ENCODE data around the gene GBP6.
"Not testable (repeated sequence)": the region's sequence is repeated elsewhere in the genome, so short reads cannot be mapped to it uniquely, and the experiment has no call there.

Gene GBP6

DNA sequence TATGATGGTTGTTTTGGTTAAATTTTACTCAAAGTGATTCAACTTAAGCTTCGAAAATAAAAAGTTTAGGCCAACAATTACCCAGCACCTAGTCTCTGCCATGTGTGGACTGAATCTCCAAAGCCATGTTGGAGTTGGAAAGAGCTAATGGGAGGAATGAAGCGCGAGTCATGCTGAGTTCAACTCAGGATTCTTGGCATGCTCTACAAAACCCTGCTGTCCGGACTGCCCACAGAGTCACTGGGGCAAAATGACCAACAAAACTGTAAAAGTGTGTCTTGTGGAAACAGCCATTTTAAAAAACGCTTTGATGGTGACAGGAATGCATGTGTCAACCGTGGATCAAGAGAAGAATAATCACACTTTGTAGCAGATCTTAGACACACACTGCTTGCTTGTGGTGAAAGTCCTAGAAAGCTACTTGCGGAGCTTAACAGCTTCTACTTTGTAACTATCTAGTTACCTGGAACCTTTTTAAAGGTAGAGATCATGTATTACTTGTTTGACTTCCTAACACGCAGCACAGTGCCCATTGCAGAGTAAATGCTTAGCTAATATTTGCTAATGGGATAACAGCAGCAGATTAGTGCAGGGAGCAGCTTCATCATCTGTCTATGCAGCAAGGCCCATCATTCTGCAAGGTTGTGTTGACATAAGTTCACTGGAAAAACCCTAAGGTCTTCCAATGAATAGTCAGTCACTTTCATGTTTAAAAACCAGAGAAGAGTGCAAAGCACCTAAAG, 7.0 kb upstream of the GBP6 start:
- H3K4me3 Mint-ChIP-seq: no peak overlapping the region
- no peaks in the 10 kb centered on the region for H3K27me3 Mint-ChIP-seq
- peaks cover 5% of the 10 kb centered on the region for H3K4me1 Mint-ChIP-seq
- no peaks in the 10 kb centered on the region for H3K9me3 Mint-ChIP-seq
- ATAC-seq (ENCODE audit: low read depth) (no peak), DNase-seq (ENCODE audit: low spot score in 2 of 2) (no peak)
- no peak overlapping the region for H3K27ac Mint-ChIP-seq
- no peaks in the 10 kb centered on the region for H3K36me3 Mint-ChIP-seq

DNA sequence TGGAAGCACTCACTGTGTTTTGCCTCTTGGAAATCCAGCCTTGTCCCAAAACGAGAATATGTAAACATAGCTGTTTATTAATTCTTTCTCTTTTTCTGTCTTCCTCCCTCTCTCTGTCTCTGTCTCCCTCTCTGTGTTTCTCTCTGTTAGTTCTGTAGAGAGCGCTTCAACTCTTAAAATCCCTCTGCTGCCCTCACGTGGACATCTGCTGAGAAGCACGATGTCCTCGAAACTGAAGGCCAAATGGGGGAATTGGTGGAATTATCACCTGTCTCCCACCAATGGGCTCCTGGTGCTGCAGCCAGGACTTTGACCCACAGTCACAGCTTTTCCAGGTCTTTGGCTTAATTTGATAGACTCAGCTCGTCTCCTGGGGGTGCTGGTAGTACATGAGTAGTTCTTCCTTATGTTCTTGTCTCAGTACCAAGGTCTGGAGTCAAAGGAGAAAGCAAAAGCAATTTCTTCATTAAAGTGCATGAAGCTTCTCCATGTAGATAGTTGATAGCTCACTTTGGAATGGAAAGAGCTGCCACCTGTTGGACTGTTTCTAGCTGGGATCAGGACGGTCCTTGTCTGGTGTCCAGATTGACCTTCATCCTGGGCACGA, 5.5 kb upstream of the GBP6 start:
- Mint-ChIP-seq H3K27me3 (no peaks in the 10 kb centered on the region), H3K4me3 (no peak overlapping the region), H3K27ac (no peak overlapping the region), H3K36me3 (no peaks in the 10 kb centered on the region), H3K9me3 (no peaks in the 10 kb centered on the region), H3K4me1 (peaks cover 5% of the 10 kb centered on the region)
- DNase-seq (ENCODE audit: low spot score in 2 of 2) (peak; percentile 77 to 79), ATAC-seq (ENCODE audit: low read depth) (peak; percentile 98)

- ATAC-seq (ENCODE audit: low read depth) (no peak), DNase-seq (ENCODE audit: low spot score in 2 of 2) (no peak)
- H3K27me3 Mint-ChIP-seq: no peaks in the 10 kb centered on the region
- H3K27ac Mint-ChIP-seq: no peak overlapping the region
- H3K36me3 Mint-ChIP-seq: no peaks in the 10 kb centered on the region
- H3K4me1 Mint-ChIP-seq: peaks cover 3% of the 10 kb centered on the region
- H3K9me3 Mint-ChIP-seq: no peaks in the 10 kb centered on the region
- H3K4me3 Mint-ChIP-seq: no peak overlapping the region
These were observed 3.1 kb upstream of the GBP6 start for GRCh38 chr1:89360716-89361115.

- no peak overlapping the region for H3K4me3 Mint-ChIP-seq
- no peak overlapping the region for H3K27ac Mint-ChIP-seq
- peaks cover 3% of the 10 kb centered on the region for H3K4me1 Mint-ChIP-seq
- no peak for ATAC-seq (ENCODE audit: low read depth)
- no peaks in the 10 kb centered on the region for H3K36me3 Mint-ChIP-seq
- DNase-seq (ENCODE audit: low spot score in 2 of 2): no peak
- H3K27me3 Mint-ChIP-seq: no peaks in the 10 kb centered on the region
- H3K9me3 Mint-ChIP-seq: no peaks in the 10 kb centered on the region
These were observed 2.2 kb upstream of the GBP6 start for GRCh38 chr1:89361681-89362080.

DNA sequence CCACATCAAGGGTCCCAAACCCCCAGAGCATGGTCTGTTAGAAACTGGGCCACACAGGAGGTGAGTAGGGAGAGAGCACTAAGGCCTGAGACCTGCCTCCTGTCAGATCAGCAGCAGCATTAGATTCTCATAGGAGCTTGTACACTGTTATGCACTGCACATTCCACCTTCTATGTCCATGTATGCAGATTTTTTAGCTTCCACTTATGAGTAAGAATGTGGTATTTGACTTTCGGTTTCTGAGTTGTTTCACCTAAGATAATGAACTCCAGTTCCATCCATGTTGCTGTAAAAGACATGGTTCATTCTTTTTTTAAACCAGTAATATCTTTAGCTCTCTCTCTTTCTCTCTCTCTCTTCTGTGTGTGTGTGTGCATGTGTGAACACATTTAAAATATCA, 663 bp upstream of the GBP6 start:
- peaks cover 2% of the 10 kb centered on the region for H3K4me1 Mint-ChIP-seq
- H3K4me3 Mint-ChIP-seq: no peak overlapping the region
- DNase-seq (ENCODE audit: low spot score in 2 of 2) (no peak), ATAC-seq (ENCODE audit: low read depth) (no peak)
- H3K27ac Mint-ChIP-seq: no peak overlapping the region
- H3K36me3 Mint-ChIP-seq: no peaks in the 10 kb centered on the region
- H3K9me3 Mint-ChIP-seq: no peaks in the 10 kb centered on the region
- no peaks in the 10 kb centered on the region for H3K27me3 Mint-ChIP-seq

GRCh38 chr1:89364954-89365550, 1.2 kb downstream of the GBP6 start:
- H3K9me3 Mint-ChIP-seq: no peaks in the 10 kb centered on the region
- H3K36me3 Mint-ChIP-seq: no peaks in the 10 kb centered on the region
- no peak for ATAC-seq (ENCODE audit: low read depth)
- H3K27ac Mint-ChIP-seq: no peak overlapping the region
- H3K4me1 Mint-ChIP-seq: no peaks in the 10 kb centered on the region
- no peak for DNase-seq (ENCODE audit: low spot score in 2 of 2)
- H3K4me3 Mint-ChIP-seq: no peak overlapping the region
- peaks cover 2% of the 10 kb centered on the region for H3K27me3 Mint-ChIP-seq

DNA sequence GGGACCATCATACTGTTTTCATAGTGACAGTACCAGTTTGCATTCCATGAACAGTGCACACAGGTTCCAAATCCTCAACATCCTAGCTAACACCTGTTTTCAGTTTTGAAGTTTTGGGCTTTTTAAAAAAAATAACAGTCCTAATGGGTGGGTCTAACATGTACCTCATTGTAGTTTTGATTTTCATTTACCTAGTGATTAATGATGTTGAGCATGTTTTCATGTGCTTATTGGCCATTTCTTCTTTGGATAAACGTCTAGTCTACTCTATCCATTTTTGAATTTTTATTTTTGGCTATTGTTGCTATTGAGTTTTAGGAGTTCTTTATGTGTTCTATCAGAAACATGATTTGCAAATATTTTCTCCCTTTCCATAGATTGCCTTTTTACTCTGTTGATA, 3.4 kb downstream of the GBP6 start:
- ATAC-seq (ENCODE audit: low read depth) (no peak), DNase-seq (ENCODE audit: low spot score in 2 of 2) (no peak)
- Mint-ChIP-seq H3K4me1 (no peaks in the 10 kb centered on the region), H3K27ac (no peak overlapping the region), H3K36me3 (no peaks in the 10 kb centered on the region), H3K4me3 (no peak overlapping the region), H3K9me3 (no peaks in the 10 kb centered on the region), H3K27me3 (peaks cover 4% of the 10 kb centered on the region)

GRCh38 chr1:89369331-89369730, 5.5 kb downstream of the GBP6 start:
- no peak overlapping the region for H3K4me3 Mint-ChIP-seq
- H3K4me1 Mint-ChIP-seq: no peaks in the 10 kb centered on the region
- peaks cover 2% of the 10 kb centered on the region for H3K9me3 Mint-ChIP-seq
- no peak for ATAC-seq (ENCODE audit: low read depth)
- no peak overlapping the region for H3K27ac Mint-ChIP-seq
- no peak for DNase-seq (ENCODE audit: low spot score in 2 of 2)
- no peaks in the 10 kb centered on the region for H3K36me3 Mint-ChIP-seq
- H3K27me3 Mint-ChIP-seq: peaks cover 4% of the 10 kb centered on the region

DNA sequence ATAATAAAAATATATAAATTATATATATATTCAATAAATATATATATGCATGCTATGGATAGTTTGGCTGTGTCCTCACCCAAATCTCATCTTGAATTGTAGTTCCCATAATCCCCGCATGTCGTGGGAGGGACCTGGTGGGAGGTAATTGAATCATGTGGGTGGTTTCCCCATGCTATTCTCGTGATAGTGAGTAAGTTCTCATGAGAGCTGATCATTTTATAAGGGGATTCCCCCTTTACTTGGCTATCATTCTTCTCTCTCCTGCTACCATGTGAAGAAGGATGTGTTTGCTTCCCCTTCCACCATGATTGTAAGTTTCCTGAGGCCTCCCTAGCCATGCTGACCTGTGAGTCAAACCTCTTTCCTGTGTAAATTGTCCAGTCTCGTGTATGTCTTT, 10.0 kb downstream of the GBP6 start:
- ATAC-seq (ENCODE audit: low read depth); H3K27me3 Mint-ChIP-seq; H3K27ac Mint-ChIP-seq: not testable (repeated sequence)

GRCh38 chr1:89378001-89378400, 14.1 kb downstream of the GBP6 start:
- H3K4me3 Mint-ChIP-seq: no peak overlapping the region
- no peaks in the 10 kb centered on the region for H3K36me3 Mint-ChIP-seq
- ATAC-seq (ENCODE audit: low read depth): no peak
- H3K4me1 Mint-ChIP-seq: no peaks in the 10 kb centered on the region
- H3K27me3 Mint-ChIP-seq: peaks cover 6% of the 10 kb centered on the region
- H3K9me3 Mint-ChIP-seq: peaks cover 5% of the 10 kb centered on the region
- no peak for DNase-seq (ENCODE audit: low spot score in 2 of 2)
- no peak overlapping the region for H3K27ac Mint-ChIP-seq

More for the DNA sequence above, 10.0 kb downstream of the GBP6 start:
- not testable (repeated sequence) for H3K9me3 Mint-ChIP-seq; H3K4me1 Mint-ChIP-seq; H3K36me3 Mint-ChIP-seq; H3K4me3 Mint-ChIP-seq; DNase-seq (ENCODE audit: low spot score in 2 of 2)

DNA sequence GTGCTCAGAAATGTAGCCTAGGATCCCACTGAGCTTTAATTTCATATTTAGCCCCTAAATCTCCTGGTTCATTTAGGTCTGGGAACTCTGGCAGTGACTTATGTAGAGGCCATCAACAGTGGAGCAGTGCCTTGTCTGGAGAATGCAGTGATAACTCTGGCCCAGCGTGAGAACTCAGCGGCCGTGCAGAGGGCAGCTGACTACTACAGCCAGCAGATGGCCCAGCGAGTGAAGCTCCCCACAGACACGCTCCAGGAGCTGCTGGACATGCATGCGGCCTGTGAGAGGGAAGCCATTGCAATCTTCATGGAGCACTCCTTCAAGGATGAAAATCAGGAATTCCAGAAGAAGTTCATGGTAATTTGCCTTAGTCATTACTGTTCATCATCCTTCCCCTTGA, 17.8 kb downstream of the GBP6 start:
- no peak overlapping the region for H3K27ac Mint-ChIP-seq
- no peak for DNase-seq (ENCODE audit: low spot score in 2 of 2)
- H3K9me3 Mint-ChIP-seq: no peaks in the 10 kb centered on the region
- peaks cover 4% of the 10 kb centered on the region for H3K27me3 Mint-ChIP-seq
- no peaks in the 10 kb centered on the region for H3K36me3 Mint-ChIP-seq
- no peak overlapping the region for H3K4me3 Mint-ChIP-seq
- no peaks in the 10 kb centered on the region for H3K4me1 Mint-ChIP-seq
- ATAC-seq (ENCODE audit: low read depth): no peak

DNA sequence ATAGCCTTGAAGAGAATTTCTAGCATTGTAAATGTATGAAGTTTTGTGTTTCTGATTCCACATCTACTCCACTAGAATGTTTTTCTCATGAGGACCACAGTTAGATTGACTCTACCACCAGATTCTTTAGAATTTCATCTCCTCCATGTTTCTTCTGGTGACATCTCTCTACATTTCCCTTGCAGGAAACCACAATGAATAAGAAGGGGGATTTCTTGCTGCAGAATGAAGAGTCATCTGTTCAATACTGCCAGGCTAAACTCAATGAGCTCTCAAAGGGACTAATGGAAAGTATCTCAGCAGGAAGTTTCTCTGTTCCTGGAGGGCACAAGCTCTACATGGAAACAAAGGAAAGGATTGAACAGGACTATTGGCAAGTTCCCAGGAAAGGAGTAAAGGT, 18.6 kb downstream of the GBP6 start:
- DNase-seq (ENCODE audit: low spot score in 2 of 2) (no peak), ATAC-seq (ENCODE audit: low read depth) (no peak)
- H3K9me3 Mint-ChIP-seq: no peaks in the 10 kb centered on the region
- H3K27ac Mint-ChIP-seq: no peak overlapping the region
- H3K27me3 Mint-ChIP-seq: peaks cover 2% of the 10 kb centered on the region
- no peaks in the 10 kb centered on the region for H3K4me1 Mint-ChIP-seq
- H3K4me3 Mint-ChIP-seq: no peak overlapping the region
- no peaks in the 10 kb centered on the region for H3K36me3 Mint-ChIP-seq

- Mint-ChIP-seq H3K9me3 (no peaks in the 10 kb centered on the region), H3K4me1 (no peaks in the 10 kb centered on the region), H3K27me3 (peaks cover 2% of the 10 kb centered on the region), H3K27ac (no peak overlapping the region), H3K36me3 (no peaks in the 10 kb centered on the region), H3K4me3 (no peak overlapping the region)
- no peak for DNase-seq (ENCODE audit: low spot score in 2 of 2)
- no peak for ATAC-seq (ENCODE audit: low read depth)
These were observed 19.3 kb downstream of the GBP6 start for GRCh38 chr1:89383185-89383584.

GRCh38 chr1:89390707-89391106, 26.8 kb downstream of the GBP6 start:
- H3K4me3 Mint-ChIP-seq: no peak overlapping the region
- DNase-seq (ENCODE audit: low spot score in 2 of 2): no peak
- no peaks in the 10 kb centered on the region for H3K36me3 Mint-ChIP-seq
- H3K27ac Mint-ChIP-seq: no peak overlapping the region
- H3K9me3 Mint-ChIP-seq: peaks cover 6% of the 10 kb centered on the region
- H3K4me1 Mint-ChIP-seq: no peaks in the 10 kb centered on the region
- ATAC-seq (ENCODE audit: low read depth): no peak
- H3K27me3 Mint-ChIP-seq: no peaks in the 10 kb centered on the region

DNA sequence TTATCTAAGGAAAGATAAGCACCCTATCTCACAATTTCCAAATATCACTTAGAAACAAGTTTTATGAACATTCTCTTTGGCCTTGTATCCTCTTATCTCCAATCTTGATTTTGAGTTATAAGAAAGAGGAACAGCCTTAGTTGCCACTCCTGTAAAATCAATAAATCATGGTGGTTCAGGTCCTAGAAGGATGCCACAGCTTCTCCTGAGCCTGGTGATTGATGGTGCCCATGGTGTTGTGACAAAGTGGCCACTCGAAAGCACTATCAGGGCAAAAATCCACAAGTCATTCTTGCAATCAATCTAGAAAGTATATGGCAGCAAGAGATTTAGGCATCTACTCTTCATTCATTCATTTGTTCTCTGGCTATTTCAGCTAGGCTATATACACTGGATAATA, 27.8 kb downstream of the GBP6 start:
- ATAC-seq (ENCODE audit: low read depth) (no peak), DNase-seq (ENCODE audit: low spot score in 2 of 2) (no peak)
- H3K27me3 Mint-ChIP-seq: no peaks in the 10 kb centered on the region
- H3K36me3 Mint-ChIP-seq: no peaks in the 10 kb centered on the region
- H3K4me1 Mint-ChIP-seq: no peaks in the 10 kb centered on the region
- no peak overlapping the region for H3K27ac Mint-ChIP-seq
- H3K9me3 Mint-ChIP-seq: peaks cover 8% of the 10 kb centered on the region
- H3K4me3 Mint-ChIP-seq: no peak overlapping the region
